Glutamatergic neuron (in vitro differentiated cells): Measurements from ENCODE around the gene AIF1. TPM values are rescaled to one million over a fixed set of nuclear protein-coding genes. Genes with fewer than 3 reads are reported as not detected.
A peak's percentile ranks its signal among the peaks of the same experiment; 100 is the strongest.

Experiments
- DNase-seq: peaks from one replicate; pipeline ENCODE4 v3.0.0; 2022
- H3K27ac Mint-ChIP-seq: one replicate; pipeline ENCODE4 v1.8.0; 2020; ENCODE audit warnings: mild to moderate bottlenecking, mixed read lengths, inconsistent platforms; ENCODE audit not compliant: unreplicated experiment
- H3K27me3 Mint-ChIP-seq: one replicate; pipeline ENCODE4 v1.8.0; 2020; ENCODE audit warnings: mild to moderate bottlenecking, moderate library complexity, mixed read lengths, inconsistent platforms; ENCODE audit not compliant: unreplicated experiment
- H3K36me3 Mint-ChIP-seq: one replicate; pipeline ENCODE4 v1.8.0; 2020; ENCODE audit warnings: mild to moderate bottlenecking, mixed read lengths, inconsistent platforms; ENCODE audit not compliant: unreplicated experiment
- H3K4me1 Mint-ChIP-seq: one replicate; pipeline ENCODE4 v1.8.0; 2020; ENCODE audit warnings: mild to moderate bottlenecking, low read depth, mixed read lengths, inconsistent platforms; ENCODE audit not compliant: unreplicated experiment
- H3K4me3 Mint-ChIP-seq: one replicate; pipeline ENCODE4 v1.8.0; 2020; ENCODE audit warnings: mild to moderate bottlenecking, mixed read lengths, inconsistent platforms; ENCODE audit not compliant: unreplicated experiment
- H3K9me3 Mint-ChIP-seq: one replicate; pipeline ENCODE4 v1.8.0; 2020; ENCODE audit warnings: mild to moderate bottlenecking, moderate library complexity, mixed read lengths, inconsistent platforms; ENCODE audit not compliant: unreplicated experiment
- total RNA-seq: library from RNA; stranded (reverse); fragmentation: NEBNext Ultra II Directional; extraction: Animal tissue kit (Norgen Biotek cat#: 25700); gene quantifications from one replicate; pipeline ENCODE4 v1.2.1, GENCODE V29; 2021; ENCODE audit not compliant: unreplicated experiment
- TF ChIP-seq, protein P1 (sequence below): fragments of 200-600 bp; sonication (generic); IDR thresholded peaks from one replicate; pipeline ENCODE4 v1.5.0; 2021; ENCODE audit not compliant: partially characterized antibody, unreplicated experiment

AIF1 gene
- total RNA-seq, 1 donor from 2014 or later = not detected

- Mint-ChIP-seq H3K36me3 (no peaks in the 10 kb centered on the region), H3K27ac (no peak overlapping the region), H3K27me3 (no peaks in the 10 kb centered on the region), H3K4me1 (peaks cover 4% of the 10 kb centered on the region), H3K9me3 (peaks cover 2% of the 10 kb centered on the region), H3K4me3 (no peak overlapping the region)
- DNase-seq = no peak
- TF ChIP-seq, protein P1, sequence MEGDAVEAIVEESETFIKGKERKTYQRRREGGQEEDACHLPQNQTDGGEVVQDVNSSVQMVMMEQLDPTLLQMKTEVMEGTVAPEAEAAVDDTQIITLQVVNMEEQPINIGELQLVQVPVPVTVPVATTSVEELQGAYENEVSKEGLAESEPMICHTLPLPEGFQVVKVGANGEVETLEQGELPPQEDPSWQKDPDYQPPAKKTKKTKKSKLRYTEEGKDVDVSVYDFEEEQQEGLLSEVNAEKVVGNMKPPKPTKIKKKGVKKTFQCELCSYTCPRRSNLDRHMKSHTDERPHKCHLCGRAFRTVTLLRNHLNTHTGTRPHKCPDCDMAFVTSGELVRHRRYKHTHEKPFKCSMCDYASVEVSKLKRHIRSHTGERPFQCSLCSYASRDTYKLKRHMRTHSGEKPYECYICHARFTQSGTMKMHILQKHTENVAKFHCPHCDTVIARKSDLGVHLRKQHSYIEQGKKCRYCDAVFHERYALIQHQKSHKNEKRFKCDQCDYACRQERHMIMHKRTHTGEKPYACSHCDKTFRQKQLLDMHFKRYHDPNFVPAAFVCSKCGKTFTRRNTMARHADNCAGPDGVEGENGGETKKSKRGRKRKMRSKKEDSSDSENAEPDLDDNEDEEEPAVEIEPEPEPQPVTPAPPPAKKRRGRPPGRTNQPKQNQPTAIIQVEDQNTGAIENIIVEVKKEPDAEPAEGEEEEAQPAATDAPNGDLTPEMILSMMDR = peak; percentile 61
Observed at GRCh38 chr6:31597006-31597405, 18.0 kb upstream of the AIF1 start.

- DNase-seq = no peak
- no peak overlapping the region for H3K4me3 Mint-ChIP-seq
- H3K9me3 Mint-ChIP-seq = peaks cover 1% of the 10 kb centered on the region
- H3K27me3 Mint-ChIP-seq = peaks cover 7% of the 10 kb centered on the region
- no peak overlapping the region for H3K27ac Mint-ChIP-seq
- H3K36me3 Mint-ChIP-seq = no peaks in the 10 kb centered on the region
- TF ChIP-seq, protein P1 = no peak
- H3K4me1 Mint-ChIP-seq = no peaks in the 10 kb centered on the region
Observed at GRCh38 chr6:31607317-31607716, 7.7 kb upstream of the AIF1 start.

- no peak overlapping the region for H3K27ac Mint-ChIP-seq
Observed at GRCh38 chr6:31609519-31610406, 5.3 kb upstream of the AIF1 start.

GRCh38 chr6:31610968-31611367 lies 4.1 kb upstream of the AIF1 start:
- H3K27ac Mint-ChIP-seq = no peak overlapping the region
- DNase-seq = no peak
- no peaks in the 10 kb centered on the region for H3K27me3 Mint-ChIP-seq
- H3K36me3 Mint-ChIP-seq = no peaks in the 10 kb centered on the region
- no peak overlapping the region for H3K4me3 Mint-ChIP-seq
- TF ChIP-seq, protein P1 = no peak
- H3K4me1 Mint-ChIP-seq = no peaks in the 10 kb centered on the region
- H3K9me3 Mint-ChIP-seq = no peaks in the 10 kb centered on the region

More at GRCh38 chr6:31609519-31610406, 5.3 kb upstream of the AIF1 start:
- Mint-ChIP-seq H3K36me3 (no peaks in the 10 kb centered on the region), H3K4me1 (no peaks in the 10 kb centered on the region), H3K4me3 (no peak overlapping the region), H3K9me3 (no peaks in the 10 kb centered on the region), H3K27me3 (peaks cover 1% of the 10 kb centered on the region)
- TF ChIP-seq, protein P1 = no peak
- no peak for DNase-seq

DNA sequence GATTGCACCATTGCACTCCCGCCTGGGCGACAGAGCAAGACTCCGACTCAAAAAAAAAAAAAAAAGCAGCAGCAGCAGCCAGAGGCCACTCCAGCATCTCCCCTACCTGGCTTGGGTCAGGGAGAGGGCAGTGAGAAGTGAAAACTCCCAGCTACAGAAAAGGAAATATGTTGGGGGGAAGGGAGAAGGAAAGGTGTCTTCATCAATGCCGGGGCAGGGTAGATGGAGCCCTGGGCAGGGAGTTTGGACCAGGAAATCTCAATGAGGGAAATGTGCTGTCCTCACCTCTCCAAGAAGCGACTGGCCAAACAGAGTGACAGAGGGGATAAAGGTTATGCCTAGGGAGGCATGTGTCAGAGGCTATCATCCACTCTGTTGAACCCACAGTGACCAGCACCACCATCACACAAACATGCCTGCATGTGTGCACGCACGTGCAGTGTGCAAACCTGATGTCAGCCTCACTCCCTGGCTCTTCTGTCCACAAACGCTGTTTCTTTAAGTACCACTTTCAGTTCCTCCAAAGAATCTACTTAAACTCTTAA lies 887 bp upstream of the AIF1 start:
- Mint-ChIP-seq H3K9me3 (peaks cover 2% of the 10 kb centered on the region), H3K4me3 (no peak overlapping the region), H3K27me3 (no peaks in the 10 kb centered on the region), H3K36me3 (no peaks in the 10 kb centered on the region), H3K27ac (no peak overlapping the region), H3K4me1 (peaks cover 5% of the 10 kb centered on the region)
- no peak for DNase-seq
- TF ChIP-seq, protein P1 = no peak
